Kidney (tissue), 14 donors: ENCODE data around the gene PIM3. TPM values are rescaled to one million over a fixed set of nuclear protein-coding genes. Genes with fewer than 3 reads are reported as not detected.

ENCODE experiments used
- DNase-seq, 5 donors: peaks; one replicate each; pipeline ENCODE4 v3.0.0-alpha.2; 2013 to 2020
- FAIRE-seq: peaks from 2 replicates; lab custom pipeline; 2012; peaks lifted over from hg19 to GRCh38; lab: Jason Lieb, UNC
- H3K27ac ChIP-seq, 2 donors: one replicate each; pipeline ENCODE4 v1.7.0; 2013; ENCODE audit warnings: low read depth in 2 of 2, low read length in 2 of 2, inconsistent platforms in 1 of 2
- H3K27me3 ChIP-seq: one replicate; pipeline ENCODE4 v1.7.1; 2013; ENCODE audit warnings: low read length, inconsistent platforms; ENCODE audit not compliant: control insufficient read depth, insufficient read depth
- H3K36me3 ChIP-seq, 3 donors: one replicate each; pipeline versions ENCODE4 v1.7.0 to v1.7.1; 2013; ENCODE audit warnings: low read length in 3 of 3, control low read depth in 1 of 3, inconsistent platforms in 1 of 3; ENCODE audit not compliant: insufficient read depth in 3 of 3, control insufficient read depth in 2 of 3
- H3K4me1 ChIP-seq, 3 donors: one replicate each; pipeline versions ENCODE4 v1.7.0 to v1.7.1; 2013; ENCODE audit warnings: low read length in 3 of 3, inconsistent platforms in 1 of 3, low read depth in 1 of 3; ENCODE audit not compliant: control insufficient read depth in 2 of 3, insufficient read depth in 2 of 3
- H3K4me3 ChIP-seq, 3 donors: one replicate each; pipeline versions ENCODE4 v1.7.0 to v1.8.1; 2013; ENCODE audit warnings: low read length in 3 of 3, control low read depth in 1 of 3, inconsistent platforms in 1 of 3
- H3K9ac ChIP-seq, 3 donors: one replicate each; pipeline versions ENCODE4 v1.7.0 to v1.7.1; 2013; ENCODE audit warnings: low read length in 3 of 3, control low read depth in 1 of 3, inconsistent platforms in 1 of 3
- H3K9me3 ChIP-seq, 3 donors: one replicate each; pipeline versions ENCODE4 v1.7.0 to v1.7.1; 2013; ENCODE audit warnings: low read length in 3 of 3, control low read depth in 1 of 3, inconsistent platforms in 1 of 3; ENCODE audit not compliant: control insufficient read depth in 2 of 3, insufficient read depth in 1 of 3
- intact Hi-C: fragments of 100-400 bp; cut with DNase I; formaldehyde crosslinking; loops from one replicate; pipeline ENCODE4 v1.11.1; 2022
- polyA plus RNA-seq: library from polyadenylated mRNA; stranded (reverse); fragments of 350-450 nt; fragmentation: Illumina TruSeq; extraction: RNeasy Lipid Tissue Mini Kit (QIAGEN cat#74804); gene quantifications from one replicate; pipeline ENCODE4 v1.2.3, GENCODE V29; 2014; ENCODE audit warnings: low read depth, low replicate concordance; ENCODE audit not compliant: insufficient read depth
- total RNA-seq: library from RNA; stranded (reverse); fragmentation: NEBNext Ultra II Directional; extraction: Animal tissue kit (Norgen Biotek cat#: 25700); gene quantifications from one replicate; pipeline ENCODE4 v1.2.1, GENCODE V29; 2021
- TF ChIP-seq, protein P1 (sequence below): IDR thresholded peaks from 3 replicates; pipeline ENCODE4 v1.5.1; 2012; ENCODE audit warnings: mild to moderate bottlenecking, moderate library complexity, borderline replicate concordance; ENCODE audit not compliant: insufficient read depth; ENCODE audit errors: extremely low read depth
- donor health status: control.
- donor health status: control.
- donor health status: control.
- donor health status: control.
- donor health status: control.
- donor health status: DM: yes; HTN: yes; CAD: no.
- donor health status: Normal renal cell carcinoma (clear cell type).

Gene PIM3
- total and polyA plus RNA-seq, 2 donors from 2014 or later = 96.5 to 107 TPM

DNA sequence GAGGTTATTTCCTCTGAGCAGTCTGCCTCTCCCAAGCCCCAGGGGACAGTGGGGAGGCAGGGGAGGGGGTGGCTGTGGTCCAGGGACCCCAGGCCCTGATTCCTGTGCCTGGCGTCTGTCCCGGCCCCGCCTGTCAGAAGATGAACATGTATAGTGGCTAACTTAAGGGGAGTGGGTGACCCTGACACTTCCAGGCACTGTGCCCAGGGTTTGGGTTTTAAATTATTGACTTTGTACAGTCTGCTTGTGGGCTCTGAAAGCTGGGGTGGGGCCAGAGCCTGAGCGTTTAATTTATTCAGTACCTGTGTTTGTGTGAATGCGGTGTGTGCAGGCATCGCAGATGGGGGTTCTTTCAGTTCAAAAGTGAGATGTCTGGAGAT lies 3.1 kb downstream of the PIM3 start:
- Histone ChIP-seq H3K27ac (peak overlapping the region; percentile 97), H3K4me3 (peak overlapping the region in 2 of 3 donors; percentile 80 to 84), H3K27me3 (no peaks in the 10 kb centered on the region), H3K36me3 (peaks cover 0 to 24% (median 7%) of the 10 kb centered on the region in 3 donors), H3K9ac (peak overlapping the region in 2 of 3 donors; percentile 61 to 97), H3K4me1 (peaks cover 0 to 63% (median 47%) of the 10 kb centered on the region in 3 donors), H3K9me3 (no peaks in the 10 kb centered on the region)
- no peak for FAIRE-seq
- DNase-seq = no peak
- intact Hi-C loops = no loop called here
- TF ChIP-seq, protein P1, sequence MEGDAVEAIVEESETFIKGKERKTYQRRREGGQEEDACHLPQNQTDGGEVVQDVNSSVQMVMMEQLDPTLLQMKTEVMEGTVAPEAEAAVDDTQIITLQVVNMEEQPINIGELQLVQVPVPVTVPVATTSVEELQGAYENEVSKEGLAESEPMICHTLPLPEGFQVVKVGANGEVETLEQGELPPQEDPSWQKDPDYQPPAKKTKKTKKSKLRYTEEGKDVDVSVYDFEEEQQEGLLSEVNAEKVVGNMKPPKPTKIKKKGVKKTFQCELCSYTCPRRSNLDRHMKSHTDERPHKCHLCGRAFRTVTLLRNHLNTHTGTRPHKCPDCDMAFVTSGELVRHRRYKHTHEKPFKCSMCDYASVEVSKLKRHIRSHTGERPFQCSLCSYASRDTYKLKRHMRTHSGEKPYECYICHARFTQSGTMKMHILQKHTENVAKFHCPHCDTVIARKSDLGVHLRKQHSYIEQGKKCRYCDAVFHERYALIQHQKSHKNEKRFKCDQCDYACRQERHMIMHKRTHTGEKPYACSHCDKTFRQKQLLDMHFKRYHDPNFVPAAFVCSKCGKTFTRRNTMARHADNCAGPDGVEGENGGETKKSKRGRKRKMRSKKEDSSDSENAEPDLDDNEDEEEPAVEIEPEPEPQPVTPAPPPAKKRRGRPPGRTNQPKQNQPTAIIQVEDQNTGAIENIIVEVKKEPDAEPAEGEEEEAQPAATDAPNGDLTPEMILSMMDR = no peak

DNA sequence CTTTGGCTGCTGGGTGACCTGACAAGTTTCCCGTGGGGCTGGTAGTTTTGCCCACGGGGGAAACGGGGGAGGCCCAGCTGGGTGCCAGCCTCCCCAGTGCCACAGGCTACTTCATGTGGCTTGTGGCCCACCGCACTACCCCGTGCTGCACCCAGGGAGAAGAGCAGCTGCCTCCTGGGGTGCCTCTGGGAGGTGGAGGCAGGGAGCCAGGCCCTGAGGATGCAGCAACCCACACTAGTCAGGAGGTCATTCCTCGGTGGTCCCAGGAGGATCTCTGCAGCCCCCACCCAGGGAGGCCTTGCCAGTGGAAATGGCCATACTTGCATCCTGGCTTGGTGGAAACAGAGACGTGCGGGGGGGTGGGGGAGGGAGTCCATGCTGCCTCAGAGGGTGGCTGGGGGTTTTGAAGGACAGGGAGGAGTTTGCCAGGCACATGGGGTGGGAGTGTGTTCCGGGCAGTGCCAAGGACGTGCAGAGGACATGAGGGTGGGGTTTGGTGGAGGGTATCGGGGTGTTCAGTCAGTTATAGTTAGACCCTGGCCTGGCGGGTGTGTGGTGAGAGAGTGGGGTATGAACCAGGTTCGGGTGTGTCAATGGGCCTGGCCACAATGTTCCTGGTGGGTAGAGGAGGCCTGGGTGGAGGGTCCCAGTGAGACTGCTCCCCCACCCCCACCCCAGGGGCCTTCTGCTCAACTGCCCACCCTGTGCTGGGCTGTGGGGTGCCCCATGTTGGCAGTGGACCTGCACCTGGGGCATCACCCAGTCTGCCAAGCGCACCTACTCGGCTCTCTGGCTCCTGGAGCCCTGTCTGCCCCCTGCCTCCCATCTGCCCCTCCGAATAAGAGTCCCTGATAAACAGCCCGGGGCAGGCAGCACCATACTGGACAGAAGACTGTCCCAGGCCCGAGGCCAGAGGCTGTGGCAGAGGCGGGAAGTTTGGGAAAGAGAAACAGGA lies 3.8 kb downstream of the PIM3 start:
- Histone ChIP-seq H3K9me3 (no peaks in the 10 kb centered on the region), H3K4me1 (peaks cover 0 to 63% (median 44%) of the 10 kb centered on the region in 3 donors), H3K27ac (peak overlapping the region; percentile 97), H3K27me3 (no peaks in the 10 kb centered on the region), H3K4me3 (peak overlapping the region in 2 of 3 donors; percentile 80 to 84), H3K36me3 (peaks cover 0 to 24% (median 7%) of the 10 kb centered on the region in 3 donors), H3K9ac (peak overlapping the region in 2 of 3 donors; percentile 61 to 97)
- FAIRE-seq (no peak), DNase-seq (peak in 3 of 5 donors; percentile 8 to 74 (median 58))
- intact Hi-C loops = no loop called here
- TF ChIP-seq, protein P1 = no peak

DNA sequence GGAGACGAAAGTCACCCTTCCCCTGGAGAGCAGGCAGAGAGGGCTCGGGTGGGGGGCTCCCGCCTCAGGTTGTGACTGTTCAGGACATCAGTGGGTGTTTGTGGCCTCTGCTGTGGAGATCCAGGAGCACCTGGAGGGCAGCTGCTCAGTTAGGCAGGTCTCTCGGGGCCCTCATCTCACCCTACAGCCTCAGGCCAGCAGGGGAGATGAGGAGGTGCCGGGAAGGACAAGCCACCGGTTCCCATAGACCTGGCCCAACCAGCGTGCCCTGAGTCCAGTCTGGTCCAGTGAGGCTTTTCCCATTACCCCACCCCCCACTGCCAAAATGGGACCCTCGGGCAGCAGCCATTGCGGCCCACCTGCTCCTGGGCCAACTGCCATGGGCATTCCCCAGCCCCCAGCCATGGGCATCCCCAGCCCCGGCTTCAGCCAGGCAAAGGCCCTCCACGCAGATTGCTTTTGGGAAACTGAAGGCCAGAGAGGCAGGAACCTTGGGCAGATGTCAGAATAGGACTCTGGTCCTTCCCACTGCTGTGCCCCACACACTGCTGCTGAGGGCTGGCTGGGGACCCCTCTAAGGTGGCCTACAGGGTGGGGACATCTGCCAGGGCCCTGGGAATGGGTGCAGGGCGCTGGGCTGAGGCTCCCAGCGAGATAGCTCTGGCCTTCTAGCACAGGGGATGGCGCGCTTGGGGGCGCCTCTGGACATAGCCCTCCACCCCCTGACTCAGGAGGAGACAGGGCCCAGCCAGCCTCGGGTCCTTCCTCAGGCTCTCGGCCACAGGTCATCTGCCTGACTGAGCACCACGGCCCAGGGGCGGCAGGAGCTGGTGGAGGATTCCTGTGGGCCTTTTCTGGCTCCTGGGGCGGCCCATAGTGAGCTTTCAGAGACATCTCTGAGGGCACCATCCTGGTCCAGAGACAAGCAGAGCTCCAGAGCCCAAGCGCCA lies 4.8 kb downstream of the PIM3 start:
- peak overlapping the region; percentile 97 for H3K27ac ChIP-seq
- peaks cover 0 to 24% (median 7%) of the 10 kb centered on the region in 3 donors for H3K36me3 ChIP-seq
- peak overlapping the region in 1 of 3 donors; percentile 97 for H3K9ac ChIP-seq
- peak in 2 of 5 donors; percentile 8 to 79 for DNase-seq
- peak overlapping the region in 1 of 3 donors; percentile 80 for H3K4me3 ChIP-seq
- TF ChIP-seq, protein P1 = no peak
- no peaks in the 10 kb centered on the region for H3K27me3 ChIP-seq
- intact Hi-C loops = no loop called here
- H3K4me1 ChIP-seq = peaks cover 0 to 62% (median 52%) of the 10 kb centered on the region in 3 donors
- H3K9me3 ChIP-seq = no peaks in the 10 kb centered on the region
- no peak for FAIRE-seq
